GM23338 (cell line): Measurements from ENCODE around the gene PTTG1IP. TPM values are rescaled to one million over a fixed set of nuclear protein-coding genes. Genes with fewer than 3 reads are reported as not detected.

ENCODE experiments used
- ATAC-seq: fragments of 200-7000 bp; cut with Tn5 transposase; 3 replicates; pipeline ENCODE4 v1.9.1; 2020
- DNase-seq: peaks from one replicate; pipeline ENCODE4 v3.0.0-alpha.2; 2015; ENCODE audit warnings: low spot score
- H2AFZ ChIP-seq: fragments of 200-600 bp; sonication (generic); 2 replicates; pipeline ENCODE4 v1.8.0; 2016; ENCODE audit warnings: antibody characterized with exemption, mild to moderate bottlenecking, moderate library complexity
- H3F3A ChIP-seq: fragments of 200-600 bp; sonication (generic); replicated peaks from 2 replicates; pipeline ENCODE4 v1.8.0; 2017; ENCODE audit warnings: antibody characterized with exemption, mixed run types, low read depth
- H3K27ac ChIP-seq: fragments of 200-600 bp; sonication (generic); 2 replicates; pipeline ENCODE4 v1.6.1; 2016; ENCODE audit warnings: low read depth
- H3K27me3 ChIP-seq: fragments of 200-600 bp; sonication (generic); 2 replicates; pipeline ENCODE4 v1.8.0; 2016; ENCODE audit warnings: mild to moderate bottlenecking, mixed run types, moderate library complexity; ENCODE audit not compliant: insufficient read depth
- H3K36me3 ChIP-seq: fragments of 200-600 bp; sonication (generic); 2 replicates; pipeline ENCODE4 v1.8.0; 2016; ENCODE audit warnings: mild to moderate bottlenecking; ENCODE audit not compliant: insufficient read depth
- H3K4me1 ChIP-seq: fragments of 200-600 bp; sonication (generic); 2 replicates; pipeline ENCODE4 v1.8.0; 2016; ENCODE audit warnings: mild to moderate bottlenecking, moderate library complexity; ENCODE audit not compliant: insufficient read depth
- H3K4me2 ChIP-seq: fragments of 200-600 bp; sonication (generic); 2 replicates; pipeline ENCODE4 v1.7.1; 2017; ENCODE audit warnings: mixed run types
- H3K4me3 ChIP-seq: fragments of 200-600 bp; sonication (generic); 2 replicates; pipeline ENCODE4 v1.6.1; 2016; ENCODE audit warnings: mixed run types
- H3K79me2 ChIP-seq: fragments of 200-600 bp; sonication (generic); replicated peaks from 2 replicates; pipeline ENCODE4 v1.8.0; 2017; ENCODE audit warnings: mild to moderate bottlenecking; ENCODE audit not compliant: insufficient read depth
- H3K9me2 ChIP-seq: fragments of 200-600 bp; sonication (generic); 2 replicates; pipeline ENCODE4 v1.8.0; 2017; ENCODE audit not compliant: insufficient read depth
- H4K20me1 ChIP-seq: fragments of 200-600 bp; sonication (generic); replicated peaks from 2 replicates; pipeline ENCODE4 v1.8.0; 2017; ENCODE audit warnings: mild to moderate bottlenecking; ENCODE audit not compliant: insufficient read depth
- H3K27ac Mint-ChIP-seq: 2 replicates; pipeline ENCODE4 v1.8.0; 2020; ENCODE audit warnings: inconsistent platforms, mild to moderate bottlenecking, moderate library complexity, mixed read lengths
- H3K27me3 Mint-ChIP-seq: 3 replicates; pipeline ENCODE4 v1.8.0; 2022; ENCODE audit warnings: low read depth, mild to moderate bottlenecking, moderate library complexity, mixed read lengths, inconsistent platforms; ENCODE audit not compliant: insufficient read depth, poor library complexity
- H3K36me3 Mint-ChIP-seq: 3 replicates; pipeline ENCODE4 v1.8.0; 2021; ENCODE audit warnings: low read depth, mild to moderate bottlenecking, inconsistent platforms, moderate library complexity, mixed read lengths
- H3K4me1 Mint-ChIP-seq: 3 replicates; pipeline ENCODE4 v1.8.0; 2020; ENCODE audit warnings: mild to moderate bottlenecking, inconsistent platforms, mixed read lengths
- H3K4me3 Mint-ChIP-seq: 3 replicates; pipeline ENCODE4 v1.8.0; 2021; ENCODE audit warnings: moderate library complexity, mild to moderate bottlenecking, inconsistent platforms, mixed read lengths
- H3K9me3 Mint-ChIP-seq: 3 replicates; pipeline ENCODE4 v1.8.0; 2020; ENCODE audit warnings: moderate library complexity, mild to moderate bottlenecking, inconsistent platforms, mixed read lengths
- EZH2 ChIP-seq: fragments of 200-600 bp; sonication (generic); IDR thresholded peaks from one replicate; pipeline ENCODE4 v1.8.0; 2017; ENCODE audit warnings: antibody characterized with exemption, mild to moderate bottlenecking, low read depth; ENCODE audit not compliant: unreplicated experiment
- EZH2phosphoT487 ChIP-seq: fragments of 200-600 bp; sonication (generic); IDR thresholded peaks from one replicate; pipeline ENCODE4 v1.8.1; 2018; ENCODE audit warnings: antibody characterized with exemption; ENCODE audit not compliant: unreplicated experiment
- JUNB ChIP-seq: IDR thresholded peaks from one replicate; pipeline ENCODE4 v1.6.1; 2016; ENCODE audit warnings: antibody characterized with exemption; ENCODE audit not compliant: unreplicated experiment
- POLR2AphosphoS5 ChIP-seq: IDR thresholded peaks from 2 replicates; pipeline ENCODE4 v1.6.1; 2016; ENCODE audit warnings: antibody characterized with exemption, low read depth
- STAT1 ChIP-seq: IDR thresholded peaks from one replicate; pipeline ENCODE4 v1.6.1; 2016; ENCODE audit warnings: antibody characterized with exemption; ENCODE audit not compliant: unreplicated experiment
- ZNF114 ChIP-seq: fragments of 250-450 bp; sonication (Bioruptor Pico); IDR thresholded peaks from 2 replicates; pipeline ENCODE4 v1.5.0; 2020; ENCODE audit warnings: mild to moderate bottlenecking, moderate library complexity
- ZNF331 ChIP-seq: fragments of 250-450 bp; sonication (Bioruptor Pico); IDR thresholded peaks from 2 replicates; pipeline ENCODE4 v1.5.0; 2020; ENCODE audit warnings: low read depth, mild to moderate bottlenecking, moderate library complexity
- polyA plus RNA-seq: library from polyadenylated mRNA; unstranded; fragments of >200 nt; fragmentation: Nextera tagmentation; extraction: Ambion mirVana; gene quantifications from 2 replicates; pipeline ENCODE4 v1.2.1, GENCODE V29; 2016
- total RNA-seq: library from RNA; depleted of rRNA; stranded (reverse); fragments of >200 nt; shearing (Covaris generic); gene quantifications from 2 replicates; pipeline ENCODE4 v1.2.3, GENCODE V29; 2014
- TF ChIP-seq, protein P1 (sequence below): IDR thresholded peaks from one replicate; pipeline ENCODE4 v1.6.1; 2018; ENCODE audit warnings: antibody characterized with exemption; ENCODE audit not compliant: unreplicated experiment
- TF ChIP-seq, protein P2 (sequence below): IDR thresholded peaks from 2 replicates; pipeline ENCODE4 v1.6.1; 2016; ENCODE audit warnings: antibody characterized with exemption
- TF ChIP-seq, protein P3 (sequence below), 2 experiments: fragments of 200-600 bp in 1 of 2; sonication (generic) in 1 of 2; conservative IDR thresholded peaks; 2 replicates each; pipeline versions ENCODE4 v1.5.1 to v1.6.1; 2016 to 2017; ENCODE audit warnings: antibody characterized with exemption in 2 of 2, low read depth in 2 of 2, mild to moderate bottlenecking in 2 of 2, moderate library complexity in 1 of 2
- TF ChIP-seq, protein P4 (sequence below): fragments of 250-450 bp; sonication (Bioruptor Pico); IDR thresholded peaks from 2 replicates; pipeline ENCODE4 v1.5.0; 2020; ENCODE audit warnings: mild to moderate bottlenecking, moderate library complexity

The PTTG1IP gene
- total and polyA plus RNA-seq, 2 experiments from 2014 or later: 99.9 to 172 TPM

DNA sequence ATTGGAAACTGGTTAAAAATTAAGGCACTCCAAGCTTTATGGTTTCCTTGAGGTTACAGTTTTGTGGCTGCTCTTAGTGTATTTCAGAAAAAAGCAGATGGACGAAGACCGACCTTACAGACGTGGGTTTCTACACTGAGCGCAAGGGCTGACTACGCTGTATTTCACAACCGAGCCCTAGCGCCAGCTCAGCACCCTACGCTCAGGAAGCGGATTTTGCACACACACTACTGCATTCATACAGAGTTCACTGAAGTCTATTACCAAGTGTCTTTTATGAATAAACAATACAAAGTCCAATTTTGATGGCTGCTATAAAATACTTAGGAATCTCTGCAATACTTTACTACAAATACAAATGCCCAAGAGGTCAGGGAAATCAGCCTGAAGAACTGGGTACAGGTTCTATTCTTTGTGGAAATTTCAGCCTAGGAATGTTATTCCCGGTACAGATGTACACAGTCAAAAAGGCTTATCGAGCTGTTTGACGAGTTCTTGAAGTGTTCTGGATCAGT is 23.8 kb downstream of the PTTG1IP start:
- Histone ChIP-seq H3K4me3 (no peak overlapping the region), H3K79me2 (peaks cover 12% of the 10 kb centered on the region; the same call in 1 of the 2 replicates), H3K36me3 (peaks cover 30% of the 10 kb centered on the region; the same call in 1 of the 2 replicates), H3K27ac (no peak overlapping the region), H4K20me1 (no peaks in the 10 kb centered on the region; the same call in none of the 2 replicates), H3K4me1 (peaks cover 8% of the 10 kb centered on the region), H3K27me3 (no peaks in the 10 kb centered on the region), H3F3A (peaks cover 3% of the 10 kb centered on the region; the same call in 1 of the 2 replicates), H3K4me2 (no peak overlapping the region), H2AFZ (no peak overlapping the region), H3K9me2 (no peaks in the 10 kb centered on the region)
- ATAC-seq: no peak
- Mint-ChIP-seq H3K4me1 (peaks cover 9% of the 10 kb centered on the region), H3K4me3 (no peak overlapping the region), H3K27me3 (peaks cover 9% of the 10 kb centered on the region), H3K36me3 (peaks cover 43% of the 10 kb centered on the region), H3K9me3 (no peaks in the 10 kb centered on the region; the same call in 2 of the 3 replicates), H3K27ac (no peak overlapping the region)
- TF ChIP-seq ZNF114 (CRISPR knock-in tag) (no peak), POLR2AphosphoS5 (no peak), STAT1 (no peak), EZH2phosphoT487 (no peak), EZH2 (no peak), JUNB (no peak), ZNF331 (CRISPR knock-in tag) (no peak)
- TF ChIP-seq, protein P1, sequence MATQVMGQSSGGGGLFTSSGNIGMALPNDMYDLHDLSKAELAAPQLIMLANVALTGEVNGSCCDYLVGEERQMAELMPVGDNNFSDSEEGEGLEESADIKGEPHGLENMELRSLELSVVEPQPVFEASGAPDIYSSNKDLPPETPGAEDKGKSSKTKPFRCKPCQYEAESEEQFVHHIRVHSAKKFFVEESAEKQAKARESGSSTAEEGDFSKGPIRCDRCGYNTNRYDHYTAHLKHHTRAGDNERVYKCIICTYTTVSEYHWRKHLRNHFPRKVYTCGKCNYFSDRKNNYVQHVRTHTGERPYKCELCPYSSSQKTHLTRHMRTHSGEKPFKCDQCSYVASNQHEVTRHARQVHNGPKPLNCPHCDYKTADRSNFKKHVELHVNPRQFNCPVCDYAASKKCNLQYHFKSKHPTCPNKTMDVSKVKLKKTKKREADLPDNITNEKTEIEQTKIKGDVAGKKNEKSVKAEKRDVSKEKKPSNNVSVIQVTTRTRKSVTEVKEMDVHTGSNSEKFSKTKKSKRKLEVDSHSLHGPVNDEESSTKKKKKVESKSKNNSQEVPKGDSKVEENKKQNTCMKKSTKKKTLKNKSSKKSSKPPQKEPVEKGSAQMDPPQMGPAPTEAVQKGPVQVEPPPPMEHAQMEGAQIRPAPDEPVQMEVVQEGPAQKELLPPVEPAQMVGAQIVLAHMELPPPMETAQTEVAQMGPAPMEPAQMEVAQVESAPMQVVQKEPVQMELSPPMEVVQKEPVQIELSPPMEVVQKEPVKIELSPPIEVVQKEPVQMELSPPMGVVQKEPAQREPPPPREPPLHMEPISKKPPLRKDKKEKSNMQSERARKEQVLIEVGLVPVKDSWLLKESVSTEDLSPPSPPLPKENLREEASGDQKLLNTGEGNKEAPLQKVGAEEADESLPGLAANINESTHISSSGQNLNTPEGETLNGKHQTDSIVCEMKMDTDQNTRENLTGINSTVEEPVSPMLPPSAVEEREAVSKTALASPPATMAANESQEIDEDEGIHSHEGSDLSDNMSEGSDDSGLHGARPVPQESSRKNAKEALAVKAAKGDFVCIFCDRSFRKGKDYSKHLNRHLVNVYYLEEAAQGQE: no peak
- TF ChIP-seq, protein P2, sequence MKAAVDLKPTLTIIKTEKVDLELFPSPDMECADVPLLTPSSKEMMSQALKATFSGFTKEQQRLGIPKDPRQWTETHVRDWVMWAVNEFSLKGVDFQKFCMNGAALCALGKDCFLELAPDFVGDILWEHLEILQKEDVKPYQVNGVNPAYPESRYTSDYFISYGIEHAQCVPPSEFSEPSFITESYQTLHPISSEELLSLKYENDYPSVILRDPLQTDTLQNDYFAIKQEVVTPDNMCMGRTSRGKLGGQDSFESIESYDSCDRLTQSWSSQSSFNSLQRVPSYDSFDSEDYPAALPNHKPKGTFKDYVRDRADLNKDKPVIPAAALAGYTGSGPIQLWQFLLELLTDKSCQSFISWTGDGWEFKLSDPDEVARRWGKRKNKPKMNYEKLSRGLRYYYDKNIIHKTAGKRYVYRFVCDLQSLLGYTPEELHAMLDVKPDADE: no peak
- TF ChIP-seq, protein P3, sequence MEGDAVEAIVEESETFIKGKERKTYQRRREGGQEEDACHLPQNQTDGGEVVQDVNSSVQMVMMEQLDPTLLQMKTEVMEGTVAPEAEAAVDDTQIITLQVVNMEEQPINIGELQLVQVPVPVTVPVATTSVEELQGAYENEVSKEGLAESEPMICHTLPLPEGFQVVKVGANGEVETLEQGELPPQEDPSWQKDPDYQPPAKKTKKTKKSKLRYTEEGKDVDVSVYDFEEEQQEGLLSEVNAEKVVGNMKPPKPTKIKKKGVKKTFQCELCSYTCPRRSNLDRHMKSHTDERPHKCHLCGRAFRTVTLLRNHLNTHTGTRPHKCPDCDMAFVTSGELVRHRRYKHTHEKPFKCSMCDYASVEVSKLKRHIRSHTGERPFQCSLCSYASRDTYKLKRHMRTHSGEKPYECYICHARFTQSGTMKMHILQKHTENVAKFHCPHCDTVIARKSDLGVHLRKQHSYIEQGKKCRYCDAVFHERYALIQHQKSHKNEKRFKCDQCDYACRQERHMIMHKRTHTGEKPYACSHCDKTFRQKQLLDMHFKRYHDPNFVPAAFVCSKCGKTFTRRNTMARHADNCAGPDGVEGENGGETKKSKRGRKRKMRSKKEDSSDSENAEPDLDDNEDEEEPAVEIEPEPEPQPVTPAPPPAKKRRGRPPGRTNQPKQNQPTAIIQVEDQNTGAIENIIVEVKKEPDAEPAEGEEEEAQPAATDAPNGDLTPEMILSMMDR (conservative IDR thresholded peaks at IDR 0.05; ENCODE audit: low read depth in 2 of 2): no peak
- TF ChIP-seq, protein P4, sequence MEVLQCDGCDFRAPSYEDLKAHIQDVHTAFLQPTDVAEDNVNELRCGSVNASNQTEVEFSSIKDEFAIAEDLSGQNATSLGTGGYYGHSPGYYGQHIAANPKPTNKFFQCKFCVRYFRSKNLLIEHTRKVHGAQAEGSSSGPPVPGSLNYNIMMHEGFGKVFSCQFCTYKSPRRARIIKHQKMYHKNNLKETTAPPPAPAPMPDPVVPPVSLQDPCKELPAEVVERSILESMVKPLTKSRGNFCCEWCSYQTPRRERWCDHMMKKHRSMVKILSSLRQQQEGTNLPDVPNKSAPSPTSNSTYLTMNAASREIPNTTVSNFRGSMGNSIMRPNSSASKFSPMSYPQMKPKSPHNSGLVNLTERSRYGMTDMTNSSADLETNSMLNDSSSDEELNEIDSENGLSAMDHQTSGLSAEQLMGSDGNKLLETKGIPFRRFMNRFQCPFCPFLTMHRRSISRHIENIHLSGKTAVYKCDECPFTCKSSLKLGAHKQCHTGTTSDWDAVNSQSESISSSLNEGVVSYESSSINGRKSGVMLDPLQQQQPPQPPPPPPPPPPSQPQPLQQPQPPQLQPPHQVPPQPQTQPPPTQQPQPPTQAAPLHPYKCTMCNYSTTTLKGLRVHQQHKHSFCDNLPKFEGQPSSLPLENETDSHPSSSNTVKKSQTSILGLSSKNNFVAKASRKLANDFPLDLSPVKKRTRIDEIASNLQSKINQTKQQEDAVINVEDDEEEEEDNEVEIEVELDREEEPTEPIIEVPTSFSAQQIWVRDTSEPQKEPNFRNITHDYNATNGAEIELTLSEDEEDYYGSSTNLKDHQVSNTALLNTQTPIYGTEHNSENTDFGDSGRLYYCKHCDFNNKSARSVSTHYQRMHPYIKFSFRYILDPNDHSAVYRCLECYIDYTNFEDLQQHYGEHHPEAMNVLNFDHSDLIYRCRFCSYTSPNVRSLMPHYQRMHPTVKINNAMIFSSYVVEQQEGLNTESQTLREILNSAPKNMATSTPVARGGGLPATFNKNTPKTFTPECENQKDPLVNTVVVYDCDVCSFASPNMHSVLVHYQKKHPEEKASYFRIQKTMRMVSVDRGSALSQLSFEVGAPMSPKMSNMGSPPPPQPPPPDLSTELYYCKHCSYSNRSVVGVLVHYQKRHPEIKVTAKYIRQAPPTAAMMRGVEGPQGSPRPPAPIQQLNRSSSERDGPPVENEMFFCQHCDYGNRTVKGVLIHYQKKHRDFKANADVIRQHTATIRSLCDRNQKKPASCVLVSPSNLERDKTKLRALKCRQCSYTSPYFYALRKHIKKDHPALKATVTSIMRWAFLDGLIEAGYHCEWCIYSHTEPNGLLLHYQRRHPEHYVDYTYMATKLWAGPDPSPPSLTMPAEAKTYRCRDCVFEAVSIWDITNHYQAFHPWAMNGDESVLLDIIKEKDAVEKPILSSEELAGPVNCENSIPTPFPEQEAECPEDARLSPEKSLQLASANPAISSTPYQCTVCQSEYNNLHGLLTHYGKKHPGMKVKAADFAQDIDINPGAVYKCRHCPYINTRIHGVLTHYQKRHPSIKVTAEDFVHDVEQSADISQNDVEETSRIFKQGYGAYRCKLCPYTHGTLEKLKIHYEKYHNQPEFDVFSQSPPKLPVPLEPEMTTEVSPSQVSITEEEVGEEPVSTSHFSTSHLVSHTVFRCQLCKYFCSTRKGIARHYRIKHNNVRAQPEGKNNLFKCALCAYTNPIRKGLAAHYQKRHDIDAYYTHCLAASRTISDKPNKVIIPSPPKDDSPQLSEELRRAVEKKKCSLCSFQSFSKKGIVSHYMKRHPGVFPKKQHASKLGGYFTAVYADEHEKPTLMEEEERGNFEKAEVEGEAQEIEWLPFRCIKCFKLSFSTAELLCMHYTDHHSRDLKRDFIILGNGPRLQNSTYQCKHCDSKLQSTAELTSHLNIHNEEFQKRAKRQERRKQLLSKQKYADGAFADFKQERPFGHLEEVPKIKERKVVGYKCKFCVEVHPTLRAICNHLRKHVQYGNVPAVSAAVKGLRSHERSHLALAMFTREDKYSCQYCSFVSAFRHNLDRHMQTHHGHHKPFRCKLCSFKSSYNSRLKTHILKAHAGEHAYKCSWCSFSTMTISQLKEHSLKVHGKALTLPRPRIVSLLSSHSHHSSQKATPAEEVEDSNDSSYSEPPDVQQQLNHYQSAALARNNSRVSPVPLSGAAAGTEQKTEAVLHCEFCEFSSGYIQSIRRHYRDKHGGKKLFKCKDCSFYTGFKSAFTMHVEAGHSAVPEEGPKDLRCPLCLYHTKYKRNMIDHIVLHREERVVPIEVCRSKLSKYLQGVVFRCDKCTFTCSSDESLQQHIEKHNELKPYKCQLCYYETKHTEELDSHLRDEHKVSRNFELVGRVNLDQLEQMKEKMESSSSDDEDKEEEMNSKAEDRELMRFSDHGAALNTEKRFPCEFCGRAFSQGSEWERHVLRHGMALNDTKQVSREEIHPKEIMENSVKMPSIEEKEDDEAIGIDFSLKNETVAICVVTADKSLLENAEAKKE: no peak
- DNase-seq: no peak
